ENCODE measurements around the gene IL1RAP. TPM values are rescaled to one million over a fixed set of nuclear protein-coding genes. Genes with fewer than 3 reads are reported as not detected.
A peak's percentile ranks its signal among the peaks of the same experiment; 100 is the strongest.

IL1RAP gene
- total and polyA plus RNA-seq, 12 donors: 2.1 to 11.9 (median 7.6) TPM

DNA sequence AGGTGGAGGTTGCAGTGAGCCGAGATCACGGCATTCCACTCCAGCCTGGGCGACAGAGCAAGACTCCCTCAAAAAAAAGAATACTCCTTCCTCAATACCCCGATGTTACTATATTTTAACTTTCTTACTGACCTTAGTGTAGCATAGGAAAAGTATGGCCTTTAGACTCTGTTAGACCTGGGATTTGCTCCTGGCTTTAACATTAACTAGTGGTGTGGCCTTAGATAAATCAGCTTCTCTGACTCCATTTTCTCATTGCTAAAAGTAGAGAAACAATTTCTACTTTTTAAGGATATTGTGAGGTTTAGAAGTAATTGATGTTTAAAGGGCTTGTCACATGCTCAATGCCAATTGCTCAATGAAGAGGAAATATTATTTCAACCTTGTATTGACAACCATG, 7.6 kb upstream of the IL1RAP start:
- H3K4me3 ChIP-seq: no peak overlapping the region
- H3K27ac ChIP-seq: no peak overlapping the region
- no peaks in the 10 kb centered on the region for H3K36me3 ChIP-seq
- H3K27me3 ChIP-seq: no peaks in the 10 kb centered on the region
- intact Hi-C loops (cut with DNase I): loop anchor here in 1 of 10 donors (10.0 kb wide), 1 partner anchor 81 kb away; no protein-coding TSS in a partner anchor
- 96 to 98% methylated on average over 4 of the region's 4 CpGs for WGBS, 2 donors
- H3K9me3 ChIP-seq: no peaks in the 10 kb centered on the region
- no peak for ATAC-seq
- H3K4me1 ChIP-seq: peaks cover 0 to 18% (median 0%) of the 10 kb centered on the region in 9 donors
- no peak for DNase-seq
- TF ChIP-seq, protein P1, sequence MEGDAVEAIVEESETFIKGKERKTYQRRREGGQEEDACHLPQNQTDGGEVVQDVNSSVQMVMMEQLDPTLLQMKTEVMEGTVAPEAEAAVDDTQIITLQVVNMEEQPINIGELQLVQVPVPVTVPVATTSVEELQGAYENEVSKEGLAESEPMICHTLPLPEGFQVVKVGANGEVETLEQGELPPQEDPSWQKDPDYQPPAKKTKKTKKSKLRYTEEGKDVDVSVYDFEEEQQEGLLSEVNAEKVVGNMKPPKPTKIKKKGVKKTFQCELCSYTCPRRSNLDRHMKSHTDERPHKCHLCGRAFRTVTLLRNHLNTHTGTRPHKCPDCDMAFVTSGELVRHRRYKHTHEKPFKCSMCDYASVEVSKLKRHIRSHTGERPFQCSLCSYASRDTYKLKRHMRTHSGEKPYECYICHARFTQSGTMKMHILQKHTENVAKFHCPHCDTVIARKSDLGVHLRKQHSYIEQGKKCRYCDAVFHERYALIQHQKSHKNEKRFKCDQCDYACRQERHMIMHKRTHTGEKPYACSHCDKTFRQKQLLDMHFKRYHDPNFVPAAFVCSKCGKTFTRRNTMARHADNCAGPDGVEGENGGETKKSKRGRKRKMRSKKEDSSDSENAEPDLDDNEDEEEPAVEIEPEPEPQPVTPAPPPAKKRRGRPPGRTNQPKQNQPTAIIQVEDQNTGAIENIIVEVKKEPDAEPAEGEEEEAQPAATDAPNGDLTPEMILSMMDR (IDR thresholded peaks at IDR 0.05): no peak

DNA sequence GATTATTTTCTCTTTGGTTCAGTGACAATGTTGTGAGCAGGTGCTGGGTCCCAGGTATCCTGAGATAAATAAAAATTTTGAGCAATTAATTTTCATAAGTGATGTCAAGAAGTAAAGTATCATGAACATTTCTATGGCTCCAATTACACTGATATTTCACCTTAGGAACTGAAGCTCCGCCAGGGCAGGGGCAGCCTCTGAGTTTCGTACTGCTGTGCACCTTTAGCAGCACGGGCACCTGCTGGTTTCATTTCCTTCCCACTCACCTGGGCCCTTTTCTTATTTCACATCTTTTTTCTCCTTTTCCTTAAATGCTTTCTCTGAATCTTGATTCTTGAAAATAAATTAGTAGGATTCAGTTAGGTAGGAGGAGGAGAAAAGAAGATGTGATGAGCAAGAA, 1.2 kb upstream of the IL1RAP start:
- 95 to 97% methylated on average over 3 of the region's 3 CpGs for WGBS, 2 donors
- no peaks in the 10 kb centered on the region for H3K9me3 ChIP-seq
- H3K27ac ChIP-seq: peak overlapping the region in 1 of 10 donors; percentile 93
- H3K4me1 ChIP-seq: peaks cover 0 to 37% (median 10%) of the 10 kb centered on the region in 9 donors
- intact Hi-C loops (cut with DNase I): loop anchor here in 4 of 10 donors (5.0 to 10.0 kb wide), 4 partner anchors 55 to 185 kb away; no protein-coding TSS in a partner anchor
- TF ChIP-seq, protein P1 (IDR thresholded peaks at IDR 0.05): no peak
- H3K4me3 ChIP-seq: no peak overlapping the region
- no peak for ATAC-seq
- H3K27me3 ChIP-seq: no peaks in the 10 kb centered on the region
- no peak for DNase-seq
- H3K36me3 ChIP-seq: no peaks in the 10 kb centered on the region

DNA sequence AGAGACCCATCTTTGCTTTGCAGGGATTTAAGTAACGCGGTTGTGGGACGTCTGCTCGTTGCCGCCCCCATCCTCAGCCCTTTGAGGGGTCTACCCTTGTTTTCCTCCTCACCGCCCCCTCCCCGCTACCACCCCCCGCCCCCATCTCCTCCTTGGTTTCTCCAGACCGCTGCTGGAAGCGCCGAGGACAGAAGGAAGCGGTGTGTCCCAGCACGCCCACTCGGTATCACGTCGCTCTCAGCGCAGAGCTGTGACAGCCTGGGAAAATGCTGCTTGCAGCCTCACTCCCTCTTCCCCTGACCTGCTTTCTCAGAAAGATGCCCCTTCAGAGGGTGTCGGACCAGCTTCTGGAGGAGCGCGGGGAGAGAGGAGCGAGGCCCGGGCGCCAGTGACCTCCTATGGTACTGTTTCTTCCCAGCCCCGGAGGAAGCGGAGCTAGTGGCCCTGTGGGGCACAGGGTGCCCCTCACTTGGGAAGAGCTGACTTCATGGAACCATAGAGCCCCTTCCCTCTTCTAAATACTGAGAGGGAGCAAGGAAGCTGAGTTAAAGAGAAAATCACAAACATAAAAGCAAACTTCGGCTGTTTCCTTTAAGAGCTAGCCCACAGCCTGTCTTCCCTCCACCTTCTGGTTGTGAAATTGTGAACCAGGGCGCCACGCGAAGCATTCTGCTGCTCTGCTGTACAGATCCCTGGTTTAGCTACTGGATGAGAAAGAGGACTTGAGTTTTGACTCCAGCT, 698 bp downstream of the IL1RAP start:
- Histone ChIP-seq H3K4me3 (peak overlapping the region; percentile 42 to 95 (median 84)), H3K36me3 (no peaks in the 10 kb centered on the region), H3K27ac (peak overlapping the region in 9 of 10 donors; percentile 70 to 93 (median 80)), H3K9me3 (no peaks in the 10 kb centered on the region), H3K27me3 (no peaks in the 10 kb centered on the region), H3K4me1 (peaks cover 0 to 39% (median 10%) of the 10 kb centered on the region in 9 donors)
- peak; percentile 29 to 32 for DNase-seq
- TF ChIP-seq, protein P1 (IDR thresholded peaks at IDR 0.05): no peak
- 0% methylated on average over 29 of the region's 29 CpGs for WGBS, 2 donors
- ATAC-seq: peak; percentile 36 to 80 (median 70)
- intact Hi-C loops (cut with DNase I): loop anchor here in 5 of 10 donors (5.0 to 10.0 kb wide), 4 partner anchors 53 to 183 kb away; no protein-coding TSS in a partner anchor

DNA sequence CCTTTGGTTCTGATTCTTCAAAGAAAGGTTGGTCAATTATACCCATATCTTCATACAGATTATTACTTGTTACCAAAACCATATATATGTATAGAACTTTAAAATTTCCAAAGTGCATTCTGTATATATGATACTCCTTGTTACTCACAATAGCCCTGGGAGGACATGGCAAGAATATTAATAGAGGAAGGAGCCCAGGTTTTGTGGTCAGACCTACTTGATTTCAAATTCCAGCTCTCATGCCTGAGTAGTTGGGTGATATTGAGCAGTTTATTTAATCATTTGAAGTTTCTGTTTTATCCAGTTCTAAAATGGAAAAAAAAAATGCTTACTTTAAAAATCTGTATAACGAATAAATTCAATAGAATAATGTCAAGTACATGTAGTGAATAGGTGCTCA, 2.5 kb downstream of the IL1RAP start:
- intact Hi-C loops (cut with DNase I): loop anchor here in 4 of 10 donors (5.0 to 10.0 kb wide), 3 partner anchors 78 to 181 kb away; no protein-coding TSS in a partner anchor
- H3K27me3 ChIP-seq: no peaks in the 10 kb centered on the region
- H3K4me3 ChIP-seq: no peak overlapping the region
- H3K9me3 ChIP-seq: no peaks in the 10 kb centered on the region
- peaks cover 0 to 39% (median 10%) of the 10 kb centered on the region in 9 donors for H3K4me1 ChIP-seq
- WGBS, 2 donors: 94 to 96% methylated on average over 1 of the region's 1 CpG
- ATAC-seq: no peak
- TF ChIP-seq, protein P1 (IDR thresholded peaks at IDR 0.05): no peak
- DNase-seq: no peak
- no peaks in the 10 kb centered on the region for H3K36me3 ChIP-seq
- no peak overlapping the region for H3K27ac ChIP-seq

Data from heart right ventricle (tissue), 16 donors.